T-cell (primary cell): ENCODE results near the gene CRYM. TPM values are rescaled to one million over a fixed set of nuclear protein-coding genes. Genes with fewer than 3 reads are reported as not detected.

ENCODE experiments used
- ATAC-seq, 4 experiments: fragments of 200-7000 bp in 3 of 4; fragments of 150-1000 bp in 1 of 4; cut with Tn5 transposase; replicated peaks in 1 of 4; 1 replicate in 3 of 4; 2 replicates in 1 of 4; pipeline ENCODE4 v1.10.0; 2021; ENCODE audit warnings: moderate library complexity in 3 of 4, mild to moderate bottlenecking in 2 of 4, moderate number of reproducible peaks in 1 of 4
- CTCF ChIA-PET, 2 donors: fragments of 300-600 bp; sonication (Branson Sonifier 250); formaldehyde crosslinking; loops; one replicate each; lab custom pipeline; 2022; ENCODE audit warnings: antibody characterized with exemption in 2 of 2; lab: Charles Lee
- POLR2A ChIA-PET, 2 donors: fragments of 300-600 bp; sonication (Branson Sonifier 250); formaldehyde crosslinking; loops; one replicate each; lab custom pipeline; 2022; ENCODE audit warnings: antibody characterized with exemption in 2 of 2; lab: Charles Lee
- DNase-seq, 35 experiments: peaks; one replicate each; pipeline versions ENCODE4 v3.0.0 to v3.0.0-alpha.2; 2013 to 2023
- H3K27ac ChIP-seq: one replicate; pipeline ENCODE4 v1.5.1; 2013; ENCODE audit warnings: low read length
- H3K27me3 ChIP-seq, 2 experiments: replicated peaks in 1 of 2; 1 replicate in 1 of 2; 2 replicates in 1 of 2; pipeline versions ENCODE4 v1.6.1 to v1.7.0; 2013; ENCODE audit warnings: low read length in 1 of 2, mixed read lengths in 1 of 2; ENCODE audit not compliant: control insufficient read depth in 2 of 2, insufficient read depth in 2 of 2; ENCODE audit errors: extremely low read depth in 1 of 2
- H3K36me3 ChIP-seq, 2 donors: 1 replicate in 1 of 2; 2 replicates in 1 of 2; pipeline versions ENCODE4 v1.6.1 to v1.7.0; 2013; ENCODE audit warnings: low read length in 1 of 2; ENCODE audit not compliant: control insufficient read depth in 2 of 2, insufficient read depth in 1 of 2; ENCODE audit errors: extremely low read depth in 1 of 2
- H3K4me1 ChIP-seq, 2 experiments: 1 replicate in 1 of 2; 2 replicates in 1 of 2; pipeline versions ENCODE4 v1.6.1 to v1.7.0; 2013; ENCODE audit warnings: low read length in 2 of 2, mixed read lengths in 1 of 2; ENCODE audit not compliant: insufficient read depth in 2 of 2, control insufficient read depth in 1 of 2; ENCODE audit errors: extremely low read depth in 1 of 2
- H3K4me3 ChIP-seq, 2 donors: 1 replicate in 1 of 2; 2 replicates in 1 of 2; pipeline versions ENCODE4 v1.5.1 to v1.7.0; 2013; ENCODE audit warnings: mild to moderate bottlenecking in 2 of 2, low read length in 1 of 2, moderate library complexity in 1 of 2; ENCODE audit not compliant: control insufficient read depth in 1 of 2; ENCODE audit errors: extremely low read depth in 1 of 2
- H3K9me3 ChIP-seq: 2 replicates; pipeline ENCODE4 v1.7.0; 2013
- H3K27ac Mint-ChIP-seq, 2 donors: one replicate each; pipeline ENCODE4 v1.8.0; 2020 to 2021; ENCODE audit warnings: mild to moderate bottlenecking in 2 of 2, mixed read lengths in 2 of 2
- H3K27me3 Mint-ChIP-seq, 2 donors: one replicate each; pipeline ENCODE4 v1.8.0; 2021 to 2022; ENCODE audit warnings: mixed read lengths in 2 of 2
- H3K36me3 Mint-ChIP-seq: one replicate; pipeline ENCODE4 v1.8.0; 2021; ENCODE audit warnings: mixed read lengths
- H3K4me1 Mint-ChIP-seq, 3 donors: one replicate each; pipeline ENCODE4 v1.8.0; 2020 to 2022; ENCODE audit warnings: mixed read lengths in 3 of 3, mild to moderate bottlenecking in 1 of 3
- H3K4me3 Mint-ChIP-seq, 3 donors: one replicate each; pipeline ENCODE4 v1.8.0; 2020 to 2022; ENCODE audit warnings: mild to moderate bottlenecking in 3 of 3, mixed read lengths in 3 of 3, moderate library complexity in 3 of 3
- H3K9me3 Mint-ChIP-seq, 3 donors: one replicate each; pipeline ENCODE4 v1.8.0; 2020 to 2022; ENCODE audit warnings: mixed read lengths in 3 of 3
- WGBS: methylation state at CpG from one replicate; pipeline ENCODE4 v1.1.5; 2013; ENCODE audit warnings: missing lambda C conversion rate; ENCODE audit not compliant: insufficient coverage; 5-methylcytosine and 5-hydroxymethylcytosine counted together
- total RNA-seq, 35 experiments: library from RNA in 6 of 35; stranded (reverse) in 6 of 35; fragments of 120-200 nt in 1 of 35; gene quantifications; one replicate each; pipeline versions ENCODE4 v1.2.1 to v1.2.4 and lab custom pipeline; 2013 to 2026

CRYM gene
- total RNA-seq, 5 donors from 2014 or later (not counting 1 experiment from before 2014, with no cell fraction given) = 0.19 to 0.23 TPM; not detected in 3

- Histone ChIP-seq H3K36me3 (no peaks in the 10 kb centered on the region), H3K9me3 (no peaks in the 10 kb centered on the region), H3K4me1 (no peaks in the 10 kb centered on the region), H3K27me3 (peaks cover 6 to 10% of the 10 kb centered on the region in 2 experiments), H3K27ac (no peak overlapping the region), H3K4me3 (no peak overlapping the region)
- Mint-ChIP-seq H3K27me3 (peaks cover 27 to 28% of the 10 kb centered on the region in 2 donors), H3K4me3 (no peak overlapping the region), H3K27ac (no peak overlapping the region), H3K36me3 (no peaks in the 10 kb centered on the region), H3K4me1 (peaks cover 0 to under 1% (median 0%) of the 10 kb centered on the region in 3 donors), H3K9me3 (no peaks in the 10 kb centered on the region)
- no peak for ATAC-seq
- no CpG with 5 or more reads among the region's 2 CpGs for WGBS
- DNase-seq = no peak
- ChIA-PET POLR2A (no interaction called here), CTCF (interaction anchor here in 1 of 2 donors (0.7 kb wide), 1 partner anchor 42 kb away, joined by 3 read pairs; no protein-coding TSS in a partner anchor)
Observed at GRCh38 chr16:21219551-21219950, 58.5 kb downstream of the CRYM start.

- Mint-ChIP-seq H3K9me3 (no peaks in the 10 kb centered on the region), H3K4me1 (no peaks in the 10 kb centered on the region), H3K27me3 (peaks cover 22 to 23% of the 10 kb centered on the region in 2 donors), H3K4me3 (no peak overlapping the region), H3K36me3 (no peaks in the 10 kb centered on the region), H3K27ac (no peak overlapping the region)
- H3K4me3 ChIP-seq = no peak overlapping the region
- no peaks in the 10 kb centered on the region for H3K9me3 ChIP-seq
- no peaks in the 10 kb centered on the region for H3K4me1 ChIP-seq
- no peaks in the 10 kb centered on the region for H3K36me3 ChIP-seq
- H3K27me3 ChIP-seq = peaks cover 6 to 9% of the 10 kb centered on the region in 2 experiments
- ATAC-seq (no peak), DNase-seq (no peak)
- H3K27ac ChIP-seq = no peak overlapping the region
- ChIA-PET CTCF (no interaction called here), POLR2A (no interaction called here)
- 90% methylated on average over 2 of the region's 7 CpGs for WGBS
Observed at GRCh38 chr16:21218153-21218552, 59.9 kb downstream of the CRYM start.

- Mint-ChIP-seq H3K27me3 (peaks cover 19 to 20% of the 10 kb centered on the region in 2 donors), H3K36me3 (no peaks in the 10 kb centered on the region), H3K4me1 (no peaks in the 10 kb centered on the region), H3K27ac (no peak overlapping the region), H3K9me3 (no peaks in the 10 kb centered on the region), H3K4me3 (no peak overlapping the region)
- POLR2A ChIA-PET = no interaction called here
- DNase-seq (no peak), ATAC-seq (no peak)
- Histone ChIP-seq H3K4me3 (no peak overlapping the region), H3K9me3 (no peaks in the 10 kb centered on the region), H3K4me1 (no peaks in the 10 kb centered on the region), H3K36me3 (no peaks in the 10 kb centered on the region), H3K27ac (no peak overlapping the region), H3K27me3 (peaks cover 2 to 7% of the 10 kb centered on the region in 2 experiments)
- 67% methylated on average over 1 of the region's 2 CpGs for WGBS
- CTCF ChIA-PET = no interaction called here
Observed at GRCh38 chr16:21217121-21217520, 61.0 kb downstream of the CRYM start.

- Histone ChIP-seq H3K9me3 (no peaks in the 10 kb centered on the region), H3K4me3 (no peak overlapping the region), H3K36me3 (no peaks in the 10 kb centered on the region), H3K4me1 (no peaks in the 10 kb centered on the region), H3K27me3 (peaks cover 3 to 11% of the 10 kb centered on the region in 2 experiments), H3K27ac (no peak overlapping the region)
- POLR2A ChIA-PET = no interaction called here
- no peaks in the 10 kb centered on the region for H3K4me1 Mint-ChIP-seq
- peaks cover 23 to 27% of the 10 kb centered on the region in 2 donors for H3K27me3 Mint-ChIP-seq
- WGBS = 52% methylated on average over 2 of the region's 4 CpGs
- no peak overlapping the region for H3K27ac Mint-ChIP-seq
- no peak overlapping the region for H3K4me3 Mint-ChIP-seq
- H3K9me3 Mint-ChIP-seq = no peaks in the 10 kb centered on the region
- CTCF ChIA-PET = interaction anchor here in 1 of 2 donors (0.6 to 0.7 kb wide), 2 partner anchors 29 to 1367 kb away, joined by 3 to 12 read pairs; no protein-coding TSS in a partner anchor
- no peaks in the 10 kb centered on the region for H3K36me3 Mint-ChIP-seq
- DNase-seq = no peak
- no peak for ATAC-seq
Observed at GRCh38 chr16:21214086-21214485, 64.0 kb downstream of the CRYM start.

- Mint-ChIP-seq H3K27me3 (peaks cover 23 to 28% of the 10 kb centered on the region in 2 donors), H3K9me3 (no peaks in the 10 kb centered on the region), H3K4me3 (no peak within 1 kb of the TSS), H3K4me1 (no peaks in the 10 kb centered on the region), H3K27ac (no peak within 1 kb of the TSS), H3K36me3 (no peaks in the 10 kb centered on the region)
- POLR2A ChIA-PET = no interaction called here
- WGBS = 75% methylated on average over 2 of the region's 5 CpGs
- Histone ChIP-seq H3K36me3 (no peaks in the 10 kb centered on the region), H3K27ac (no peak within 1 kb of the TSS), H3K9me3 (no peaks in the 10 kb centered on the region), H3K27me3 (peaks cover 3 to 14% of the 10 kb centered on the region in 2 experiments), H3K4me1 (no peaks in the 10 kb centered on the region), H3K4me3 (no peak within 1 kb of the TSS)
- CTCF ChIA-PET = no interaction called here
- DNase-seq (no peak), ATAC-seq (no peak)
Observed at GRCh38 chr16:21211486-21211885, 66.6 kb downstream of the CRYM start, which contains the start of gene ZP2. ZP2 (minus strand) TSS chr16:21211574; CDS start chr16:21211547, 27 bp downstream.

Other genes with a start within 250 kb of the CRYM start
- gene DNAH3, start 127.4 kb downstream of the CRYM start, total RNA-seq = not detected
- 10 to 100 TPM; 11.0 to 15.2 (median 12.7) TPM for gene LDAF1, start 119.6 kb downstream of the CRYM start, total RNA-seq
- not detected for gene ZP2, start 66.7 kb downstream of the CRYM start, total RNA-seq
- under 1 TPM in 2 of 5 donors, not detected in 3; 0.06 to 0.09 TPM for gene ANKS4B, start 44.6 kb downstream of the CRYM start, total RNA-seq